Breast epithelium (tissue), 3 donors: ENCODE data around the gene RNF8.

Experiments used
- POLR2A ChIP-seq: fragments of 450-650 bp; IDR thresholded peaks from one replicate; pipeline ENCODE4 v1.6.1; 2016; ENCODE audit warnings: antibody characterized with exemption, mild to moderate bottlenecking, moderate library complexity
- POLR2AphosphoS5 ChIP-seq, 3 donors: sonication (generic); formaldehyde crosslinking; IDR thresholded peaks; one replicate each; pipeline ENCODE4 v1.6.1; 2017; ENCODE audit warnings: antibody characterized with exemption in 3 of 3

DNA sequence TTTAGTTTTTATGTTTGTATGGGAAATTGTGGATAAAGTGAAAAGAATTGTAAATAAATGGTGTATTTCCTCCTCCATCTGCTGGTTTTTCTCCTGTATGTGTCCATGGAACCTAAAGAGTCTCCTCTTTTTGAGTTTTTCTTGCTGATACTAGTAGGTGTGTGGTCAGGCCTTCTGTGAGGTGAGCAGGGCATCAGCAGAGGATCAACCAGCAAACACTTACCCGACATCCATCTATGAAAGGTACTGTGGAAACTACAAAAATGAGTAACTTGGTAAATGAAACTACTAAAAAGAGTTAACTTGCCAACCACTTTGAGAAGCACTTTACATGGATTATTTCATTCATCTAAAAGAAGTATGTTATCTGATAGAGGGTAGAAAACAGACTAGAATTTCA is 20.9 kb upstream of the RNF8 start:
- TF ChIP-seq POLR2AphosphoS5 (IDR thresholded peaks at IDR 0.05) (no peak), POLR2A (no peak)
